CD1c-positive myeloid dendritic cell (primary cell): ENCODE data around the gene PDHB.
"Not testable (repeated sequence)": the region's sequence is repeated elsewhere in the genome, so short reads cannot be mapped to it uniquely, and the experiment has no call there.

Experiments
- DNase-seq: peaks from one replicate; pipeline ENCODE4 v3.0.0-alpha.2; 2016; ENCODE audit errors: extremely low spot score

PDHB gene

DNA sequence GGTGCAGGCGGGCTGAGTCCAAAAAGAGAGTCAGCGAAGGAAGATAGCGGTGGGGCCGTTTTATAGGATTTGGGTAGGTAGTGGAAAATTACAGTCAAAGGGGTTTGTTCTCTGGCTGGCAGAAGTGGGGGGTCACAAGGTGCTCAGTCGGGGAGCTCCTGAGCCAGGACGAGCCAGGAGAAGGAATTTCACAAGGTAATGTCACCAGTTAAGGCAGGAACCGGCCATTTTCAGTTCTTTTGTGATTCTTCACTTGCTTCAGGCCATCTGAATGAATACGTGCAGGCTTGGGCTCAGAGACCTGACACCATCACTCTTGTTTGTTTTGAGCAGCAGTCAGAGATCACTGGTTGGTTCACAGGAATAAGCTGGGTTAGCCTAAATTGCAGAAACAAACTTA lies 3.6 kb upstream of the PDHB start:
- DNase-seq, result not testable (repeated sequence)

GRCh38 chr3:58434990-58435389 lies 1.4 kb upstream of the PDHB start:
- no peak for DNase-seq

GRCh38 chr3:58434511-58434910 lies 879 bp upstream of the PDHB start:
- DNase-seq, result no peak

DNA sequence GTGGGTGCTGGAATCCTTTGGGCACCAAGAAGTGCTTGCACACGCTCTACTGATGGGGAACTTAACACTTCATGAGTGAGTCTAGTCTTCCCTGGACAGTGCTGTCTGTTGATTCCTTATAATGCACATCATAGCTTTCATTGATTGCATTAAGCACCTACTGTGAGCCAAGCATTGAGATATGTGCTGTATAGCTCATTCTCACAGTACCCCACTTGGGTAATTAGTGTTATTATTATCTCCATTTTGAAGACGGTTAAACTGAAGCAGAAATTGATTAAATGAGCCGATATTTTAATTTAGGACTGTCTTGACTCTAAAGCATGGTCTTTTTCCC lies 504 bp upstream of the PDHB start:
- DNase-seq, result no peak

GRCh38 chr3:58432905-58433304 lies 727 bp downstream of the PDHB start:
- no peak for DNase-seq

- no peak for DNase-seq
Measured at GRCh38 chr3:58429657-58430056, 4.0 kb downstream of the PDHB start.

DNA sequence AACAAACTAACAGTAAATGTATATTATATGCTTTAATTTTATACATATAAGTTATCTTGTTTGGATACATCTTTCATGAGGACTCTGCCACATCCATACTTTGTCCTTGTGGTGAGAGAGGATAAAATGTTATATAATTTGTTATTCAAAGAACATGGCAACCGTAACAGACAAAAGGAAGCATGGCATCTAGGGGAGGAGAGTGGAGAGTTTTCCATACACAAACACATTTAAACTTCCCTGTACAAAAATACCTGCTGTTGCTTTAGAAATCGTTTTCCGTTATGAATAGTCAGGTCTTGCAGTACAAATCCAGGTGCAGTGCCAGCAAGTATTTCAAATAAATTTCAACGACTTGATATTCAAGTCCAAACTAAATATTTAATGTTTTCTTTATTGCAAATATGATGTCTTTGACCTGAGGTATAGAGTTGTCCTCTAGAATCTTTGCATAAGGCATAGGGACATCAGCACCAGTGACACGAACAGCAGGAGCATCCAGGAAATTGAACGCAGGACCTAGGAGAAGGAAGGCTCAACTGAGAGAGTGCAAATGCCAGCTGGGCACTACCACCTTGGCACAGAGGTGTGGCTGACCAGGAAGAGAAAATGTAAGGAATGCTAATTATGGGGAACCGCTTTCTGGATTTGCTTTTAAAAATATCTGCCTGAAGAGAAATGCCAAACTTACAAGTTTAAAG lies 5.8 kb downstream of the PDHB start:
- DNase-seq, result no peak

DNA sequence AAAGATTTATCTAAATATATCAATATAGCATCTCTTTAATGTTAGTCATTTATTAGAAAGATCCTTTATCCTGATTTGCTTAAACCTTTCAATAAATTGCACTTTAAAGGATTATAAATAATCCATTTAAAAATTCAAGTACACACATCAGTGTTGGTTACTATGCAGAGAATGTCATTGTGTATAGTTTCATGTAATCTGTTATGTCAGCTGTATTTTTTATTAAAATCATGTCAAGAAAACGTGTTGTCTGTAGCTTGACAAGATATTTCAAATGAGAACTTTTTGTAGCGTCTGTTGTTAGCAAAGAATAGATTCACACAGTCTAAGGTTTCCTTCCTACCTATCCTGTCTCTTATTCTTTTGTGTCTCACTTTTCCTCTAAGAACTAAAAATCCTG lies 7.8 kb downstream of the PDHB start:
- no peak for DNase-seq

DNA sequence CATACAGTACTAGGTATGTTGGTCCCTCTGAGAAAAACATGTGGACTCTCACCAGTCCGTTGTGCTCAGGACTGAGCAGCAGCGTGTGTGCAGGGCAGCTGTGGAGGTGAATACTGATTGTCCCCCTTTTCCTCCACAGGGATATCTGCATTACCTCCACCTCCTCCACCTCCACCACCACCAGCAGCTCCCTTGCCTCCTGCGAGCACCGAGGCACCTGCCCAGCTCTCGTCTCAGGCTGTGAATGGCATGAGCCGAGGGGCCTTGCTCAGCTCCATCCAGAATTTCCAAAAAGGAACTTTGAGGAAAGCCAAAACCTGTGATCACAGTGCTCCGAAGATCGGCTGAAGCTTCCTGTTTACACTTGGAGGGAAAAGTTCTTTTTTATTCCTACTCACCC lies 9.0 kb downstream of the PDHB start:
- no peak for DNase-seq

DNA sequence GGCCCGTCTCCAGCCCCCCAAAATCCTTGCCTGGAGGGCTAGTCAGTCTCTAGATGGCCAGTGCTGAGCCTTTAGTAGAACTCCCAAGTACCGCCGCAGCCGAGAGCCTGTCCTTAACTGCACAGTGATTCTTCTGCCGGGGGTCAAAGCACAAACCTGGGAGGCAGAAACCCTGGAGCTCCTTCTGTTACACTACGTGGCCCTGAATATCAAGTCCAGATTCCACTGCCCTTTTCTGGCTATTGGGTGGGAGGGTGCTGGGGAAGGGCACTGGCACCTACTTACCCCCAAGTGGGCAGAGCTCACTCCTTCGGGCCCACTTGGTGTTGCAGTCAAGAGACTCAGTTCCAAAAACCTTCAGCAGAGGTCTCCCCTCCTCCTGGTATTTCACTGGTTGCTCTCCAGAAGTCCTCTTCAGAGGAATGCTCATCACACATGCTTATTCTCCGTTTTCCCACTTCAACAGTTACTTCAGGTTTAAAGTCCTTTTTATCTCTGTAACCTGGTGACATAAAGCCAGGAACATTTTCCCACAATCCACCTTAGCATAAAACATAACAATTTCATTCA lies 10.8 kb downstream of the PDHB start:
- DNase-seq, result no peak

DNA sequence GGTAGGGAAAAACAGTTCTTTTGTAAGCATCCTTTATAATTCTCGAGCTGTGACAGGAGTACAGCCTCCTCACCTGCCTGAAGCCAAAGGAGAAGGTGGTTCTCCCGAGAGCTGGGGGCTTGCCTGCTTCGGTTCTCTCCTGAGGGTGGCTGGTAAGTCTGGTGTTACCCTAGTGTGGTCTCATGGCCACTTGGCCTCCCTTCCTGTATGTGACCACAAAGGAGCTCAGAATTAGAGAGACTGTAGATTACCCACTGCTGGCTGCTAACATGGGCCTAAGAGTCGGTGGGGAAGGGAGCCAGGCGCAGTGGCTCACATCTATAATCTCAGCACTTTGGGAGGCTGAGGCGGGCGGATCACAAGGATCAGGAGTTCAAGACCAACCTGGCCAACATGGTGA lies 12.6 kb downstream of the PDHB start:
- no peak for DNase-seq

GRCh38 chr3:58419780-58420507 lies 13.7 kb downstream of the PDHB start:
- no peak for DNase-seq

DNA sequence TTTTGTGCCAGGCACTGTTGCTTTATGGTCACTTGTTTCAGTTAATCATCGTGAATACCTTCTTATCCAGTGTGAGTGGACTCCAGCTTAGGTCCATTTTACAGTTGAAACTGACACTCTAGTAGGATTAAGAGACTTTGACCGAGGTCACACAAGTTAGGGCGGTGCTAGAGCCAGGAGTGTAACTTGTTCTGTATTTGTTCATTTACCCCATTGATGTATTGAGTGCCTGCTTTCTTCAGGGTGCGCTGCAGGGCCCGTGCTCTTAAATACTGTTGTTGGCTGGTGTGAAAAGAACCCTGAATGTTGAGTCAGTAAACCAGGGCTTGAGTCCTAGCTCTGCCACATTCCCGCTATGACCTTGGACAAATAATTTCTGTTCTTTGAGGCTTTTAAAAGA lies 15.4 kb downstream of the PDHB start:
- DNase-seq, result no peak

DNA sequence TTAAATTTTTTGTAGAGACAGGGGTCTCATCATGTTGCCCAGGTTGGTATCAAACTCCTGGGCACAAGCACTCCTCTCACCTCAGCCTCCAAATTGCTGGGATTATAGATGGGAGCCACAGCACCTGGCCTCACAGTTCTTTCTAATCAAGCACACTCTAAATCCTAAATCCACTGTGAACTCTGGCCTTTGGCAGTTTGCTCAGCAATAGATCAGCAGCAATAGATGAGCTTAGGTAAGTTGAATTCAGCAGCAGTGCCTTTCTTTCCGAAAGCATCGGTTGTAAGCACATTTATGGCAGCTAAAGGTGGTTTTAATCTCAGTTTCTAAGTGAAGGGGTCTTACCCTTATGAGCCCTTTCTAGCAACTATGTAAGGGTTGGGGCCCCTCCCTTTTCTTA lies 16.6 kb downstream of the PDHB start:
- DNase-seq, result no peak

GRCh38 chr3:58416191-58416590 lies 17.4 kb downstream of the PDHB start:
- DNase-seq, result no peak

DNA sequence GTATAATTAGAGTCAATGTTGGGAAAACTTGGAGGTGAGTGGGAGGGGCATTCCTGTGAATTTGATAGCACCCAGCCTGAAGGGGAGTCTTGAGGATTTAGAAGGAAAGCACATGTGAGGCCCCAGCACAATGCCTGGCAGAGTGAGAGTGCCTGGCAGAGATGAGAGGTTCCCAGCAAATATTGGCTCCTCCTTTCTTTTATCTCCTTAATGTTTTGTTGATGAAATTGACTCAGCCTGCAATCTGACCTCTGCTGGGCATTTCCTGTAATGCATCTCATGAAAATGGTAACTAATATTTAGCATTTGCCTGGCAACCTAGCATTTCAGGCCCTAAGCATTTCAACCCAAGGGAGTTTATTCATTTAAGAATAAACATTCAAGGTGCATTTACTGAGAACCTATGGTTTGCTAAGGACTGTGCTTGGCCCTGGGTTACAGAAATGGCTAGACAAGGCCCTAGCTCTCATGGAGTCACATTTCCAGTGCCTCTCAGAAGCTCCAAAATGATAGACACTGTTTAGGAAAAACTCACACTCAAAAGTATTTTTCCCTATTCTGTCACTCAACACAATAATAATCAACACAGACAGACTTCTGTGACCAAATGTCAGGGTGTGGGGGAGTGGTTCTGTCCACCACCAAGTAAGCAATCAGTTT lies 19.0 kb downstream of the PDHB start:
- peak; percentile 73 for DNase-seq

DNA sequence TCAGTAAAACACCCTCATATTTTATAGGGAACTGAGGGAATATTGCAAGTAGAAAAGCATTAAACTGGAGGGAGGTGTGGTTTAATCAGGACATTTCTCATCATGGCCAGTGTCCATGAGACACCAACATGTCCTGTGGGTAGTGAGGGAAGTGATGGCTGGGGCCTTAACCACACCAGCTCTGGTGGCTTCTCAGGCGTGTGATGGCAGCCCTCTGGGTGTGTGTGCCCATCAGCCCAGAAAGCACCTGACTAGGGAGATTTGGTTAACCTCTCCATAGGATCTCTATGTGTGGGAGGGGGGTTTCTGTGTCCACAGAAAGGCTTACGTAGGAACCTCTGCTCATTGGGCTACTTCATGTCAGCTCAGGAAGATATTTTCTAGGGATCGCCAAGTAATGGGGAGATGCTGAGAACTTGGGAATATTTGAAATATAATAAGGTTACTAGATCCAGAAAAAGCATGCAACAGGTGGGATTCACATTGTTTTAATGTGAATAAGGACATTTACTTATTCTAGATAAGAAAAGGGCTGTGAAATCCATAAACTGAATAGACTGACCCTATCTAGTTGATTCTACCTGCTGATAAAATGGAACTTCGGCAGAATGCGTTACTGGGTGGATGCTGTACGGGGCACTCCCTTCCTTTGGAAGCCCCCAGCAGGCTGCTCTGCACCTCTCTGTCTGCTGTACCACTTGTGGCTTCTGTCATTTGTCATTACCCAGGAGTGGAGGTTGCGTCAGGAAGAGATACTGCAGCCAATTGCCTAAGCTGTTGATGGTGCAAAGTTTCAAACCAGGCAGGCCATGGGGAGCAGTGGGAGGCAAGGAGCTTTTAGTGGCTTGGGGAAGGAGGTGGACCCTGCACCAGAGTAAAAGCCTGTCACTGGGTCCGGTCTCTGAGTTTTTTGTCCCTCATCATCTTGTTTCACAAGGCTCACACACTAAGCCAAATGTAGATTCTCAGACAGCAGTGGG lies 21.5 kb downstream of the PDHB start:
- DNase-seq, result no peak

DNA sequence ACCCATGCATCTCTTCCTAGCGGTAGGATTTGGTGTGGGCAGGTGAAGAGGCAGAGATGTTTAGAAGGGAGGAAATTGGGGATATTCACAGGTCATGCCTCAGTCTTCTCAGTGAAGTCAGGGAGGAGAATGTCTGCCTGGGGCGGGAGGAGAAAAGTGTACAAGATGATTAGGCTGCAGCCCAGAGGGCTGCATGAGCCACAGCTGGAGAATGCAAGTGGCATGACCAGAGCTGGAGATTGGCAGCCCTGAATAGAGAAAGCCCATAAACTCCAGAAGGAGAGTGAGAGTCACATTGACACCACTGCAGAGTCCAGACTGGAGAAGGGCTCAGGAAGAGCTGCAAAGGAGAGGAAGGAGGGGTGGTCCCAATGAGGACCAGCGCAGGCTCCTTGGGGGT lies 22.6 kb downstream of the PDHB start:
- no peak for DNase-seq

DNA sequence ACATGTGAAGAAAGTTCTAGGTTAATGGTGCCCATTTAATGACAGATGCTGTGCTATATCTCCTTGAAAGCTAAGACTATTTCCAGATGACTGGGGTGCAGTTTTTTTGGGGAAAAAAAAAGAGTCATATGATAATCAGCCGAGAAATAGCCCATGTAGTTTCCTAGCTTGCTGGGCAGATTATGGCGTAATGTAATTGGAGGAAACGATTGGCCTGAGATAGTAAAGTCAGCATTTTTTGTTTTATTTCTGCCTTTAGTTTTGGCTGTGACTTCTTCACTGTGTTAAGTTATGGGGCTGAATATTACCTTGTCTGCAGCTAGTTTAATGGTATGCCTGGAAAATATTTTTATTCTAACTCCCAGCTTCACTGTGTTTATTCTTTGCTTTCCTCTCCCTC lies 24.0 kb downstream of the PDHB start:
- no peak for DNase-seq

- DNase-seq, result no peak
Measured at GRCh38 chr3:58408906-58409305, 24.7 kb downstream of the PDHB start.

GRCh38 chr3:58404396-58404795 lies 29.2 kb downstream of the PDHB start:
- DNase-seq, result no peak
